Suppressor macrophage treated with lipopolysaccharide for 1 hour (primary cell): ENCODE results near the gene MRPL42.
A peak's percentile ranks its signal among the peaks of the same experiment; 100 is the strongest.

Source experiments
- DNase-seq, 3 donors: peaks; one replicate each; pipeline ENCODE4 v3.0.0-alpha.2; 2020 to 2022

The MRPL42 gene

GRCh38 chr12:93500667-93501066 lies 33.4 kb downstream of the MRPL42 start:
- DNase-seq = no peak

GRCh38 chr12:93502802-93503623 lies 35.7 kb downstream of the MRPL42 start:
- peak; percentile 66 to 81 (median 77) for DNase-seq

GRCh38 chr12:93507165-93507564 lies 39.9 kb downstream of the MRPL42 start:
- no peak for DNase-seq

- DNase-seq = no peak
These were observed 42.2 kb downstream of the MRPL42 start for GRCh38 chr12:93509506-93509905.

- DNase-seq = no peak
These were observed 47.5 kb downstream of the MRPL42 start for GRCh38 chr12:93514853-93515252.

GRCh38 chr12:93518725-93519124 lies 51.4 kb downstream of the MRPL42 start:
- DNase-seq = peak in 1 of 3 donors; percentile 9

- no peak for DNase-seq
These were observed 52.5 kb downstream of the MRPL42 start for GRCh38 chr12:93519859-93520258.

GRCh38 chr12:93520454-93520853 lies 53.1 kb downstream of the MRPL42 start:
- no peak for DNase-seq

GRCh38 chr12:93521225-93522080 lies 54.1 kb downstream of the MRPL42 start:
- DNase-seq = no peak

GRCh38 chr12:93524386-93525133 lies 57.2 kb downstream of the MRPL42 start:
- DNase-seq = no peak

- no peak for DNase-seq
These were observed 59.6 kb downstream of the MRPL42 start for GRCh38 chr12:93526786-93527428.

GRCh38 chr12:93530358-93530757 lies 63.0 kb downstream of the MRPL42 start:
- DNase-seq = peak; percentile 39 to 66 (median 55)

- DNase-seq = no peak
These were observed 66.0 kb downstream of the MRPL42 start for GRCh38 chr12:93533310-93533709.

GRCh38 chr12:93536111-93536765 lies 68.9 kb downstream of the MRPL42 start:
- no peak for DNase-seq

- DNase-seq = no peak
These were observed 69.6 kb downstream of the MRPL42 start for GRCh38 chr12:93536766-93537488.

GRCh38 chr12:93537769-93538168 lies 70.5 kb downstream of the MRPL42 start:
- DNase-seq = no peak

- DNase-seq = no peak
These were observed 72.5 kb downstream of the MRPL42 start for GRCh38 chr12:93539821-93540220.

- DNase-seq = no peak
These were observed 73.2 kb downstream of the MRPL42 start for GRCh38 chr12:93540466-93540865.

GRCh38 chr12:93541578-93542225 lies 74.4 kb downstream of the MRPL42 start:
- DNase-seq = no peak

GRCh38 chr12:93547778-93548177 lies 80.5 kb downstream of the MRPL42 start:
- no peak for DNase-seq

GRCh38 chr12:93549174-93549573 lies 81.9 kb downstream of the MRPL42 start:
- DNase-seq = no peak
